Measurements from ENCODE around the gene TSPAN19.
"Not testable (repeated sequence)": the region's sequence is repeated elsewhere in the genome, so short reads cannot be mapped to it uniquely, and the experiment has no call there.

Gene TSPAN19

GRCh38 chr12:85036234-85036707 lies at the start of gene TSPAN19, which contains the start of gene LRRIQ1:
Gene TSPAN19 (minus strand): TSS chr12:85036277. CDS start chr12:85029946, 6,331 bp downstream.
Gene LRRIQ1 (plus strand): TSS chr12:85036351. CDS start chr12:85038177, 1,826 bp downstream.
- DNase-seq: peak; percentile 80

DNA sequence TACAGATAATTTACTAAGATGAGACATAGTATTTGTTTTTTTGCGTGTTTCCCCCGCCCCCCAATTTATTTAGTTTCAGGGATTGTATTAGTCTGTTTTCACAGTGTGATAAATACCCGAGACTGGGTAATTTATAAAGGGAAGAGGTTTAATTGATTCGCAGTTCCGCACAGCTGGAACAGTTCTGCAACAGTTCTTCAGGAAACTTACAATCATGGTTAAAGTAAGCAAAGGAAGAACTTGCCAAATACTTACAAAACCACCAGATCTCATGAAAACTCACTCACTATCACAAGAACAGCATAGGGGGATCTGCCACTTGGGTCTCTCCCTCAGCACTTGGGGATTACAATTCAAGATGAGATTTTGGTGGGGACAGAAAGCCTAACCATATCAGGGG lies 49.0 kb upstream of the TSPAN19 start:
- no peak for DNase-seq

GRCh38 chr12:85076688-85077430 lies 40.8 kb upstream of the TSPAN19 start:
- peak; percentile 93 for DNase-seq

GRCh38 chr12:85072826-85073225 lies 36.7 kb upstream of the TSPAN19 start:
- peak; percentile 83 for DNase-seq

- DNase-seq: no peak
Measured at GRCh38 chr12:85065837-85066482, 29.9 kb upstream of the TSPAN19 start.

DNA sequence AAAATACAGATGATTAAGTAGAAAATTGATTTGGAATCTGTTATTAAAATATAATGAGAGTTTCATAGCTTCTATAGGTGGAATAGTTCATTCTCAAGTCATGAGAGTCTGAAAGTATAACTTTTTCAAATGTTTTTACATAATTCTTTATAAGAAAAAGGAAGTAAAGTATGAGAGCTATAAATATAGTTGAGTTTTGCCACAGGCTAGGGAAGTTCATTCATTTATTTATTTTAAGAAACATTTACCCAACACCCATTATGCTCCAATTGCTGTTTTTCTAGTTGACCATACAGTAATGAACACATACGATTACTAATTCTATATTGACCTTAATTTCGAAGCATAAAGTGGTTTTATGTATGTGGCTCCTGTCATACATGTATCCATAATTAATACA lies 24.8 kb upstream of the TSPAN19 start:
- DNase-seq: no peak

GRCh38 chr12:85059594-85059993 lies 23.5 kb upstream of the TSPAN19 start:
- no peak for DNase-seq

GRCh38 chr12:85058339-85058738 lies 22.3 kb upstream of the TSPAN19 start:
- DNase-seq: no peak

DNA sequence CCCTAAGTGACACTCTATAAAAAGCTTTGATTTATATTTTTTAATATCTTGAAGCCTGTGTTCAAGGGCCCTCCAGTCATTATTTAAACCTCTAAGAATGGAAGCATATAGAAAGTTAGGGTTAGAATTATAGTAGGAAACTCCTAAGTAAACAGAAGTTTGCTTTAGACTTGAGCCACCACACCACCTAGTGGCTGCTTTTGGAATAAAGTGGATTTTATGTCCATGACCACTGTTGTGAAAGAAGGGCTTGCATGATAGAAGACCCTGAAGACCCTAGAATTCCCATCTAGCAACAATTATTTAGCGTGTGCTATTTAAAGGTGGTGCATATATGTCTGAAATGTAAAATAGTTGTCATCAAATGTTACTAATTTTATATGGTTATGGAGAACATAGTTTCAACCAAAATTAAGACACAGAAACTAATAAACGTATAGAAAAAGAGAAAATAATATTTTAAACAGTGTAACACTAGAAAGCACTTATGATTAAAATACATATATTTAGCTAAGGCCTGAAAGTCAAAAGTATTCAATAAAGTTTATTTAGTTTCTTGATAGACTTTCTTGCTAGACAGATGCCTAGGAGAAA lies 21.4 kb upstream of the TSPAN19 start:
- peak; percentile 34 for DNase-seq

- DNase-seq: no peak
Measured at GRCh38 chr12:85043829-85044228, 7.8 kb upstream of the TSPAN19 start.

DNA sequence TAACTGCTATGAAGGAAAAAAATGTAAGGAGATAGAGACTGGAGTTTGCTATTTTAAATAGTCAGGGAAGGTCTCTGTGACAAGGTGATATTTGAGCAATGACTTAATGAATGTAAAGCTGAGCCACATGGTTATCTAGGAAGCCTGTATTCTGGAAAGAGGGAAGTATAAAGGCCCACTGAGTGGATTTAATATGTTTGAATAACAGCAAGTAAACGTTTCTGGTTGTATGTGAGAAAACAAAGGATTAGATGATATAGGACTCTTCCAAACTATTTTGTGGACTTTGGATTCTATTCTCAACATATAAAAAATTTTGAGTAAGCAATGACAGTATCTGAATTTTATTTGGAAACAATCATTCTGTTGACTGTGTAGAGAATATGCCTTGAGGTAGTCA lies 5.3 kb upstream of the TSPAN19 start:
- DNase-seq: no peak

DNA sequence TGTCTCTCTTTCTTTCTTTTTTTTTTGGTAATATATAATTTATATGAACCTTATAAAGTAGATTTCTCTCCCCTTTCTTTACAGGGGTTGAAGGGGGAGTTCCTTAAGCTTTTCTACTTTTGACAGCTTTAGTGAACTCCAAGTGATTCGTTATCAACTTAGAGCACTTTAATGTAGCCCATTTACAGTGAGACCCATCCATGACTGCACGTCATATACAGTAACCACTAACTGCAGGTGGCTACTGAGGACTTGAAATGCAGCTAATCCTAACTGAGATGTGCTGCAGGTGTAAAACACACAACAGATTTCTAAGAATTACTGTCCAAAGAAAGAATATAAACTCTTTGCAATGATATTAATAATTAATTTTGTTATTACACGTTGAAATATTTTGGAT lies 656 bp upstream of the TSPAN19 start:
- no peak for DNase-seq

DNA sequence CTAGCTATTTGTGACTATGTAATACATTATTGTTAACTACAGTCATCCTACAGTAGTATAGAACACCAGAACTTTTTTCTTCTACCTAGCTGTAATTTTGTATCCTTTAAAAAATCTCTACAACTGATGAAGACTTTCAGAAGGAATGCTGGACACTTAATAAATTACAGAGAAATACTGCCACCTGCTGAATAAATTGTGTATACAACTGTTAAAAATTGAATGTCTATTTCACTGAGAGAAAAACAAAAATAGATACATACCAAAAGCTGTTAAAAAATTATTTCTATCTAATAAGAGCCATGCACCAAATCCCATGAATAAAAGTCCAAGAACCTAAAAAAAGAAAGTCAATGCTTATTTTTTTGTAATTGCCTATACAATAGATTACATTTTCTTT lies 6.6 kb downstream of the TSPAN19 start:
- peak; percentile 34 for DNase-seq

GRCh38 chr12:85018098-85018497 lies 18.0 kb downstream of the TSPAN19 start:
- no peak for DNase-seq

GRCh38 chr12:85017618-85018017 lies 18.5 kb downstream of the TSPAN19 start:
- DNase-seq: no peak

DNA sequence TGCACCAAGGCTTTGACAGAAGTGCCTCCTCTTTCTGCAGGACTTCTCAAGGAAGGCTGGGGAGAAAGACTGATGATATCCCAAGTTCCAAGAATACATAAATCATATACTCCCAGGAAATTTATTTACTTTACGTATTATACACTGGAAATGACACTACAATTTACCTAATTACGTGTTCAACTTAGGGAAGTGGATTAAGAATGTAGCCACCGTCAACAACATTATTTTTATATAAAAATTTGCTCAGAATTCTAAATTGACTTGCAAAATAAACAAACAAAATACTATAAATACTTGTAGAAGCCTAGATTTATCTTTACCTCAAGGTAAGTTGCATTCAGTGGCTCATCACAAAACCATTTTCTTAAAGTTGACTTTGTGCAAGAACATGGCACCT lies 18.9 kb downstream of the TSPAN19 start:
- no peak for DNase-seq

DNA sequence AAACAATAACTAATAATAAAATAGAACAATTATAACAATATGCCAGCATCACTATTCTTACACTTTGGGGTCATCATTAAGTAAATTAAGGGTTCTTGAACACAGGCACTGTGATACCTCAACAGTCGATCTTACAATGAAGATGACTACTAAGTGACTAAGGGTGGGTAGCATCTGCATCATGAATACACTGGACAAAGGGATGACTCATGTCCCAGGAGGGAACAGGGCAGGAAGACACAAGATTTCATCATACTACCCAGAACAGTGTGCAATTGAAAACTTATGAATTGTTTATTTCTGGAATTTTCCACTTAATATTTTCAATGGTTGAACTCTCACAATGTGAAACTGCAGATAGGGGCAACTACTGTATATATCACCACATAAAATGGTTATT lies 19.7 kb downstream of the TSPAN19 start:
- DNase-seq: peak; percentile 66

DNA sequence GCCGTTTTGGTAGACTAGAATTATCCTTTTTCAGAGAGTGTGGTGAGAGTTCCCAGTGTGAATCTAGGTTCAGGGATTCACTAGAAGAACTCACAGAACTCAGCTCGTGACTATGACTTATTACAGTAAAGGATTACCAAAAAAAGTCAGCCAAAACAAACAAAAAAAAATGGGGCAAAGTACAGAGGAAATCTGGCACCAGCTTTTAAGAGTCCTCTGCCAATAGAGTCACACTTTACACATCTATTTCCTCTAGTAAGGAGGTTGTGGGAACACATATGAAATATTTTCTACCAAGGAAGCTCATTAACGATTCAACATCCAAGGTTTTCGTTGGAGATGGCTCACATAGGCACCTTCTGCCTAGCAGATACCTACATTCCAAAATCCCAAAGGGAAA lies 28.2 kb downstream of the TSPAN19 start:
- no peak for DNase-seq

DNA sequence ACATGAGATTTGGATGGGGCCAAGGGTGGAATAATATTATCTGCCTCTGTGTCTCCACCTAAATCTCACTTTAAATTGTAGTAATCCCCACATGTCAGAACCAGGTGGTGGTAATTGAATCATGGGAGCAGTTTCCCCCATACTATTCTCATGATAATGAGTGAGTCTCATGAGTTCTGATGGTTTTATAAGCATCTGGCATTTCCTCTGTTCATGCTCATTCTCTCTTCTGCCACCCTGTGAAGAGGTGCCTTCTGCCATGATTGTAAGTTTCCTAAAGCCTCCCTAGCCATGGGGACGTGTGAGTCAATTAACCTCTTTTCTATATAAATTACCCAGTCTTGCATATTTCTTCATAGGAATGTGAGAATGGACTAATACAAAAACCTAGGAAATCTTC lies 29.9 kb downstream of the TSPAN19 start:
- DNase-seq: no peak

- DNase-seq: no peak
Measured at GRCh38 chr12:85005615-85006014, 30.5 kb downstream of the TSPAN19 start.

DNA sequence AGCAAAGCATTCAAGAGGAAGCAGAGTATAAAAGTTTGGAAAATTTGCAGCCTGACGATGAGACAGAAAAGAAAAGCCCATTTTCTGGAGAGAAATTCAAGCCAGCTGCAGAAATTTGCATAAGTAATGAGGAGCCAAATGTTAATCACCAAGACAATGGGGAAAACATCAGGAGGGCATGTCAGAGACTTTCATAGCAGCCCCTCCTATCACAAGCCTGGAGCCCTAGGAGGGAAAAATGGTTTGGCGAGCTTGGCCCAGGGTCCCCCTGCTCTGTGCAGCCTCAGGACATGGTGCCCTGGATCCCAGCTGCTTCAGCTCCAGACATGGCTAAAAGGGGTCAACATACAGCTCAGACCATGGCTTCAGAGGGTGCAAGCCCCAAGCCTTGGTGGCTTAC lies 31.0 kb downstream of the TSPAN19 start:
- DNase-seq: not testable (repeated sequence)

- DNase-seq: no peak
Measured at GRCh38 chr12:85004204-85004603, 31.9 kb downstream of the TSPAN19 start.

GRCh38 chr12:85002778-85003296 lies 33.2 kb downstream of the TSPAN19 start:
- DNase-seq: no peak

GRCh38 chr12:85000729-85001128 lies 35.3 kb downstream of the TSPAN19 start:
- no peak for DNase-seq
